CD14-positive monocyte (primary cell): ENCODE measurements around the gene PRLH. TPM values are rescaled to one million over a fixed set of nuclear protein-coding genes. Genes with fewer than 3 reads are reported as not detected.

Source experiments
- DNase-seq, 3 donors: peaks; one replicate each; pipeline ENCODE4 v3.0.0-alpha.2; 2011 to 2022
- H2AFZ ChIP-seq: 2 replicates; pipeline ENCODE4 v1.6.0; 2012; ENCODE audit warnings: mild to moderate bottlenecking, low read depth, low read length, inconsistent platforms; ENCODE audit not compliant: insufficient read depth, poor library complexity, severe bottlenecking
- H3K27ac ChIP-seq, 2 donors: 1 replicate in 1 of 2; 2 replicates in 1 of 2; pipeline ENCODE4 v1.5.1; 2012 to 2013; ENCODE audit warnings: low read length in 2 of 2, control low read depth in 1 of 2, inconsistent platforms in 1 of 2, low read depth in 1 of 2, mild to moderate bottlenecking in 1 of 2
- H3K27me3 ChIP-seq, 2 donors: one replicate each; pipeline versions ENCODE4 v1.6.0 to v1.6.1; 2011 to 2013; ENCODE audit warnings: low read length in 2 of 2; ENCODE audit not compliant: control insufficient read depth in 2 of 2, insufficient read depth in 2 of 2
- H3K36me3 ChIP-seq, 2 donors: replicated peaks in 1 of 2; 1 replicate in 1 of 2; 2 replicates in 1 of 2; pipeline versions ENCODE4 v1.5.1 to v1.6.1; 2012 to 2013; ENCODE audit warnings: low read length in 2 of 2, control low read depth in 1 of 2, inconsistent platforms in 1 of 2, mild to moderate bottlenecking in 1 of 2; ENCODE audit not compliant: insufficient read depth in 2 of 2, control insufficient read depth in 1 of 2
- H3K4me1 ChIP-seq, 2 donors: 1 replicate in 1 of 2; 2 replicates in 1 of 2; pipeline versions ENCODE4 v1.5.1 to v1.6.1; 2012 to 2013; ENCODE audit warnings: low read length in 2 of 2, control low read depth in 1 of 2, inconsistent platforms in 1 of 2, mild to moderate bottlenecking in 1 of 2, moderate library complexity in 1 of 2; ENCODE audit not compliant: insufficient read depth in 2 of 2, control insufficient read depth in 1 of 2
- H3K4me2 ChIP-seq: replicated peaks from 2 replicates; pipeline ENCODE3; 2012; ENCODE audit warnings: low read length, moderate library complexity, mild to moderate bottlenecking; ENCODE audit not compliant: poor library complexity, severe bottlenecking; ENCODE audit errors: extremely low read depth
- H3K4me3 ChIP-seq, 3 experiments: fragments of 200-600 bp in 1 of 3; sonication (generic) in 1 of 3; replicated peaks in 1 of 3; 1 replicate in 2 of 3; 2 replicates in 1 of 3; pipeline ENCODE4 v1.5.1; 2011 to 2013; ENCODE audit warnings: low read length in 3 of 3, mild to moderate bottlenecking in 3 of 3, control low read depth in 2 of 3, low read depth in 2 of 3, inconsistent platforms in 1 of 3, moderate library complexity in 1 of 3
- H3K79me2 ChIP-seq: 2 replicates; pipeline ENCODE4 v1.6.0; 2012; ENCODE audit warnings: mild to moderate bottlenecking, control low read depth, inconsistent platforms, low read length, moderate library complexity; ENCODE audit not compliant: insufficient read depth
- H3K9ac ChIP-seq: 2 replicates; pipeline ENCODE4 v1.6.0; 2017; ENCODE audit warnings: low read length, mild to moderate bottlenecking; ENCODE audit not compliant: insufficient read depth, poor library complexity, severe bottlenecking
- H3K9me3 ChIP-seq, 2 donors: replicated peaks in 1 of 2; 1 replicate in 1 of 2; 2 replicates in 1 of 2; pipeline versions ENCODE4 v1.5.1 to v1.6.1; 2012 to 2013; ENCODE audit warnings: low read length in 2 of 2, control low read depth in 1 of 2; ENCODE audit not compliant: control insufficient read depth in 1 of 2, insufficient read depth in 1 of 2
- H4K20me1 ChIP-seq: 2 replicates; pipeline ENCODE4 v1.6.0; 2012; ENCODE audit warnings: mild to moderate bottlenecking, low read length, control low read depth, moderate library complexity; ENCODE audit not compliant: insufficient read depth
- H3K27ac Mint-ChIP-seq, 7 donors: one replicate each; pipeline ENCODE4 v1.8.0; 2020; ENCODE audit warnings: mild to moderate bottlenecking in 7 of 7, mixed read lengths in 7 of 7, moderate library complexity in 6 of 7, inconsistent platforms in 2 of 7
- H3K27me3 Mint-ChIP-seq, 3 donors: one replicate each; pipeline ENCODE4 v1.8.0; 2021 to 2022; ENCODE audit warnings: low read depth in 3 of 3, mild to moderate bottlenecking in 3 of 3, mixed read lengths in 3 of 3, moderate library complexity in 3 of 3, inconsistent platforms in 1 of 3
- H3K36me3 Mint-ChIP-seq, 2 donors: one replicate each; pipeline ENCODE4 v1.8.0; 2020; ENCODE audit warnings: mixed read lengths in 2 of 2, inconsistent platforms in 1 of 2, mild to moderate bottlenecking in 1 of 2
- H3K4me1 Mint-ChIP-seq: one replicate; pipeline ENCODE4 v1.8.0; 2020; ENCODE audit warnings: mild to moderate bottlenecking, mixed read lengths
- H3K4me3 Mint-ChIP-seq, 2 donors: one replicate each; pipeline ENCODE4 v1.8.0; 2020; ENCODE audit warnings: mild to moderate bottlenecking in 2 of 2, mixed read lengths in 2 of 2, moderate library complexity in 1 of 2
- H3K9me3 Mint-ChIP-seq, 7 donors: one replicate each; pipeline ENCODE4 v1.8.0; 2020 to 2022; ENCODE audit warnings: mixed read lengths in 7 of 7, mild to moderate bottlenecking in 6 of 7, moderate library complexity in 6 of 7, inconsistent platforms in 2 of 7
- WGBS: methylation state at CpG from one replicate; pipeline ENCODE4 v1.1.5; 2013; ENCODE audit warnings: missing lambda C conversion rate; ENCODE audit not compliant: insufficient coverage; 5-methylcytosine and 5-hydroxymethylcytosine counted together
- intact Hi-C, 2 donors: fragments of 100-400 bp; cut with micrococcal nuclease; formaldehyde crosslinking; loops; one replicate each; pipeline versions ENCODE4 v1.15.0 to v1.15.1; 2023
- polyA plus RNA-seq, 3 donors: library from polyadenylated mRNA; depleted of rRNA in 1 of 3; unstranded in 2 of 3; stranded (reverse) in 1 of 3; fragments of 300-500 nt in 2 of 3; fragments of >200 nt in 1 of 3; fragmentation: Illumina TruSeq in 2 of 3; gene quantifications; 1 replicate in 2 of 3; 2 replicates in 1 of 3; pipeline ENCODE4 v1.2.3, GENCODE V29; 2012 to 2021
- TF ChIP-seq, protein P1 (sequence below): fragments of 200-600 bp; IDR thresholded peaks from one replicate; pipeline ENCODE4 v1.8.0; 2022; ENCODE audit warnings: antibody characterized with exemption, mild to moderate bottlenecking

PRLH gene
- polyA plus RNA-seq, 3 donors: not detected

DNA sequence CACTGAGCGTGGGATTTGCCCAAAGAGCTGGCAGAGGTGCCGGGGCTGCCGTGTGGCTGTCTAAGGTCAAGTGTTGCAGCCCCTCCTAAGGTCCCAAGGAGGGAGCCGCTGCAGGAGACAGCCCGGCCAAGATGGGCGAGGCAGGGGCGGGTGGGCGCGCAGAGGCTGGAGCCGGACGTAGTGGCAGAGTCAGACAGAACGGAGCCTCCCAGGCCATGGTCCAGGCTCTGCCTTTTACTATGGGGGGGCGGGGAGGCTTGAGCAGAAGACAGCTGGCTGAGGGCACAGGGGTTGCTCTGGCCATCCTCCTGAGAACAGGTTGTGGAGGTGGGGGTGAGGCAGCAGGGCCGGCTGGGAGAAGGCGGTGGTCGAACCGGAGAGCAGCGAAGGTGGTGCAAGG is 27.5 kb upstream of the PRLH start:
- Histone ChIP-seq H3K4me2 (no peak overlapping the region), H4K20me1 (no peaks in the 10 kb centered on the region), H3K4me3 (no peak overlapping the region), H3K79me2 (no peaks in the 10 kb centered on the region), H3K27me3 (no peaks in the 10 kb centered on the region), H3K27ac (no peak overlapping the region), H2AFZ (no peak overlapping the region), H3K9me3 (no peaks in the 10 kb centered on the region), H3K9ac (no peak overlapping the region), H3K4me1 (no peaks in the 10 kb centered on the region), H3K36me3 (no peaks in the 10 kb centered on the region)
- peaks cover 3% of the 10 kb centered on the region for H3K4me1 Mint-ChIP-seq
- peaks cover 0 to 6% (median 0%) of the 10 kb centered on the region in 7 donors for H3K9me3 Mint-ChIP-seq
- no peak overlapping the region for H3K4me3 Mint-ChIP-seq
- no peak overlapping the region for H3K27ac Mint-ChIP-seq
- TF ChIP-seq, protein P1, sequence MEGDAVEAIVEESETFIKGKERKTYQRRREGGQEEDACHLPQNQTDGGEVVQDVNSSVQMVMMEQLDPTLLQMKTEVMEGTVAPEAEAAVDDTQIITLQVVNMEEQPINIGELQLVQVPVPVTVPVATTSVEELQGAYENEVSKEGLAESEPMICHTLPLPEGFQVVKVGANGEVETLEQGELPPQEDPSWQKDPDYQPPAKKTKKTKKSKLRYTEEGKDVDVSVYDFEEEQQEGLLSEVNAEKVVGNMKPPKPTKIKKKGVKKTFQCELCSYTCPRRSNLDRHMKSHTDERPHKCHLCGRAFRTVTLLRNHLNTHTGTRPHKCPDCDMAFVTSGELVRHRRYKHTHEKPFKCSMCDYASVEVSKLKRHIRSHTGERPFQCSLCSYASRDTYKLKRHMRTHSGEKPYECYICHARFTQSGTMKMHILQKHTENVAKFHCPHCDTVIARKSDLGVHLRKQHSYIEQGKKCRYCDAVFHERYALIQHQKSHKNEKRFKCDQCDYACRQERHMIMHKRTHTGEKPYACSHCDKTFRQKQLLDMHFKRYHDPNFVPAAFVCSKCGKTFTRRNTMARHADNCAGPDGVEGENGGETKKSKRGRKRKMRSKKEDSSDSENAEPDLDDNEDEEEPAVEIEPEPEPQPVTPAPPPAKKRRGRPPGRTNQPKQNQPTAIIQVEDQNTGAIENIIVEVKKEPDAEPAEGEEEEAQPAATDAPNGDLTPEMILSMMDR: no peak
- DNase-seq: no peak
- H3K27me3 Mint-ChIP-seq: peaks cover 3 to 6% (median 3%) of the 10 kb centered on the region in 3 donors
- H3K36me3 Mint-ChIP-seq: no peaks in the 10 kb centered on the region
- intact Hi-C loops: no loop called here
- WGBS: 97% methylated on average over 18 of the region's 18 CpGs

DNA sequence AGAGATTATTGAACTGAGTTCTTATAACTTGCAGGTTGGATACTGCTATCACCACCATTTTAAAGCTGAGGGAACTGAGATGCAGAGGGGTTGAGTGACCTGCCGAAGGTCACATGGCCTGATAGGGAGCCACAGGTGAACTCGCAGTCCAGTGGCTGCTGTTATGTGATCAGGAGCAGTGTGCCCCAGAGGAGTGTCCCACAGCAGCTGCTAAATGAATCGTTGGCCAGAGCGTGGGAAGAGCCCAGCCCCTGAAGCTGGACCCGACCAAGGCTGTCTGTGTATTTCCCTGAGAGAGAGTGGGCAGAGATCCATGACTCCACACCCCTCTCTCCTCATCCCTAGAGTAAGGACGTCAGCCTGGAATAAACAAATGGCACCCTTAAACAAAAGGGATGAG is 26.7 kb upstream of the PRLH start:
- WGBS: 100% methylated on average over 3 of the region's 6 CpGs
- Histone ChIP-seq H3K36me3 (no peaks in the 10 kb centered on the region), H2AFZ (no peak overlapping the region), H3K4me1 (no peaks in the 10 kb centered on the region), H4K20me1 (no peaks in the 10 kb centered on the region), H3K9me3 (no peaks in the 10 kb centered on the region), H3K4me2 (no peak overlapping the region), H3K4me3 (no peak overlapping the region), H3K9ac (no peak overlapping the region), H3K79me2 (no peaks in the 10 kb centered on the region), H3K27ac (no peak overlapping the region), H3K27me3 (no peaks in the 10 kb centered on the region)
- intact Hi-C loops: no loop called here
- no peak for DNase-seq
- H3K36me3 Mint-ChIP-seq: no peaks in the 10 kb centered on the region
- peaks cover 0 to 6% (median 0%) of the 10 kb centered on the region in 7 donors for H3K9me3 Mint-ChIP-seq
- TF ChIP-seq, protein P1: no peak
- H3K4me3 Mint-ChIP-seq: no peak overlapping the region
- no peaks in the 10 kb centered on the region for H3K4me1 Mint-ChIP-seq
- H3K27me3 Mint-ChIP-seq: peaks cover 3 to 6% (median 3%) of the 10 kb centered on the region in 3 donors
- no peak overlapping the region for H3K27ac Mint-ChIP-seq
